BE2C (cell line): Measurements from ENCODE around the gene HDGFL2.

ENCODE experiments used
- DNase-seq: peaks from one replicate; pipeline ENCODE4 v3.0.0-alpha.2; 2020
- H3K27me3 ChIP-seq: fragments of 250-450 bp; sonication (Bioruptor Pico); 2 replicates; pipeline ENCODE4 v1.5.1; 2020; ENCODE audit warnings: mild to moderate bottlenecking
- H3K36me3 ChIP-seq: fragments of 250-450 bp; sonication (Bioruptor Pico); 2 replicates; pipeline ENCODE4 v1.5.1; 2020; ENCODE audit warnings: mild to moderate bottlenecking
- H3K4me1 ChIP-seq: fragments of 250-450 bp; sonication (Bioruptor Pico); 2 replicates; pipeline ENCODE4 v1.5.1; 2020
- H3K4me3 ChIP-seq: 2 replicates; pipeline ENCODE4 v1.5.1; 2011; ENCODE audit warnings: low read depth, low read length
- H3K9me3 ChIP-seq: fragments of 250-450 bp; sonication (Bioruptor Pico); 2 replicates; pipeline ENCODE4 v1.5.1; 2020
- TF ChIP-seq, protein P1 (sequence below): IDR thresholded peaks from 2 replicates; pipeline ENCODE4 v1.5.1; 2012; ENCODE audit warnings: mild to moderate bottlenecking, low read depth, low read length

The HDGFL2 gene

DNA sequence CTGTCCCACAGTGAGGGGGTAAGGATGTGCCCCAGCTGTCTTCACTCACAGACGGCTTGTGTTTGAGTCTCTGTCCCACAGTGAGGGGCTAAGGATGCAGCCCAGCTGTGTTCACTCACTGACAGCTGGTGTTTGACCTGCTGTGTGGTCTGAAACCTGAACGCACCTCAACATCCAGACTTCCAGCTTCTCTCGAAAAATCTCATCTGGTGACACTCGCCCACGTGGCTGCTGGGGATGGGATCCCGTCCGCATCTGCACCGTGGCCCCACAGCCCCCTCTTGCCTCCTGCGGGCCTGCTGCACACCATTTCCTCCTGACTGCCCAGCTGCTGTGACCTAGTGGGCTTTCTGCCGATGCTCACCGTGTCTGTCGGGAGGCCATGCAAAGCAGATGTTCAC lies 42.3 kb upstream of the HDGFL2 start:
- H3K4me3 ChIP-seq: no peak overlapping the region
- H3K9me3 ChIP-seq: no peaks in the 10 kb centered on the region
- no peaks in the 10 kb centered on the region for H3K27me3 ChIP-seq
- TF ChIP-seq, protein P1, sequence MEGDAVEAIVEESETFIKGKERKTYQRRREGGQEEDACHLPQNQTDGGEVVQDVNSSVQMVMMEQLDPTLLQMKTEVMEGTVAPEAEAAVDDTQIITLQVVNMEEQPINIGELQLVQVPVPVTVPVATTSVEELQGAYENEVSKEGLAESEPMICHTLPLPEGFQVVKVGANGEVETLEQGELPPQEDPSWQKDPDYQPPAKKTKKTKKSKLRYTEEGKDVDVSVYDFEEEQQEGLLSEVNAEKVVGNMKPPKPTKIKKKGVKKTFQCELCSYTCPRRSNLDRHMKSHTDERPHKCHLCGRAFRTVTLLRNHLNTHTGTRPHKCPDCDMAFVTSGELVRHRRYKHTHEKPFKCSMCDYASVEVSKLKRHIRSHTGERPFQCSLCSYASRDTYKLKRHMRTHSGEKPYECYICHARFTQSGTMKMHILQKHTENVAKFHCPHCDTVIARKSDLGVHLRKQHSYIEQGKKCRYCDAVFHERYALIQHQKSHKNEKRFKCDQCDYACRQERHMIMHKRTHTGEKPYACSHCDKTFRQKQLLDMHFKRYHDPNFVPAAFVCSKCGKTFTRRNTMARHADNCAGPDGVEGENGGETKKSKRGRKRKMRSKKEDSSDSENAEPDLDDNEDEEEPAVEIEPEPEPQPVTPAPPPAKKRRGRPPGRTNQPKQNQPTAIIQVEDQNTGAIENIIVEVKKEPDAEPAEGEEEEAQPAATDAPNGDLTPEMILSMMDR: no peak
- H3K36me3 ChIP-seq: peaks cover 82% of the 10 kb centered on the region
- no peak for DNase-seq
- no peaks in the 10 kb centered on the region for H3K4me1 ChIP-seq

DNA sequence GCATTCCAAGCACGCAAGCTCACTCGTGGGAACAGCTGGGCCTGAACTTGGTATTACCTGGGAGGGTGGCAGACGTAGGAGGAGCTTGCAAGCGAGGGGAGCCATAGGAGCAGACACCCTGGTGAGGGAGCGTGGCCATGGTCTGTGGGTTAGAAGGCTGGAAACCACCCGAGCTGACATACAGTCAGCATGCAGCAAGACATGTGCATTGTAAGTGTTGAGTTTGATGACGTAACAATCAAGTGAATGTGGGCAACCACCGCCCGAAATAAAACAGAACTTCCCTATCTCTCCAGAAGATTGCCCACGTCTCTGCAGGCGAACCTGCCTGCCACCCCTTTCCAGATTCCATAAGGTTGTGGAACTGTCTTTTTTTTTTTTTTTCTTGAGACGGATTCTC lies 41.3 kb upstream of the HDGFL2 start:
- peaks cover 79% of the 10 kb centered on the region for H3K36me3 ChIP-seq
- H3K9me3 ChIP-seq: no peaks in the 10 kb centered on the region
- no peaks in the 10 kb centered on the region for H3K4me1 ChIP-seq
- no peaks in the 10 kb centered on the region for H3K27me3 ChIP-seq
- DNase-seq: no peak
- TF ChIP-seq, protein P1: no peak
- H3K4me3 ChIP-seq: no peak overlapping the region

DNA sequence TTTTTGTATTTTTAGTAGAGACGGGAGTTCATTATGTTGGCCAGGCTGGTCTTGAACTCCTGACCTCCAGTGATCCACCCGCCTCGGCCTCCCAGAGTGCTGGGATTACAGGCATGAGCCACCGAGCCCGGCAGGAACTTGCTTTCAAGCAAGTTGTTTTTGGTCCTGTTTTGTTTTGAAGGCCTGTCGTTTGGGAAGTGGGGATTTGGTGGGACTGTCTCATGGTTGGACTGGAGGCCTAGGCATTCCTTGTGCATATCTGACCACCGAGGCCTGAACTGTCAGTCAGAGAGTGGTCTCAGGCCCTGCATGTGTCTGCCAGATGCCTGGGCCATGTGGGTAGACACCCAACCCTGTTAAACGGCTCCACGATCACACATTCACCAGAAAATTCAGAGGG lies 40.8 kb upstream of the HDGFL2 start:
- H3K4me1 ChIP-seq: no peaks in the 10 kb centered on the region
- H3K4me3 ChIP-seq: no peak overlapping the region
- TF ChIP-seq, protein P1: no peak
- H3K36me3 ChIP-seq: peaks cover 83% of the 10 kb centered on the region
- DNase-seq: no peak
- no peaks in the 10 kb centered on the region for H3K27me3 ChIP-seq
- H3K9me3 ChIP-seq: no peaks in the 10 kb centered on the region

DNA sequence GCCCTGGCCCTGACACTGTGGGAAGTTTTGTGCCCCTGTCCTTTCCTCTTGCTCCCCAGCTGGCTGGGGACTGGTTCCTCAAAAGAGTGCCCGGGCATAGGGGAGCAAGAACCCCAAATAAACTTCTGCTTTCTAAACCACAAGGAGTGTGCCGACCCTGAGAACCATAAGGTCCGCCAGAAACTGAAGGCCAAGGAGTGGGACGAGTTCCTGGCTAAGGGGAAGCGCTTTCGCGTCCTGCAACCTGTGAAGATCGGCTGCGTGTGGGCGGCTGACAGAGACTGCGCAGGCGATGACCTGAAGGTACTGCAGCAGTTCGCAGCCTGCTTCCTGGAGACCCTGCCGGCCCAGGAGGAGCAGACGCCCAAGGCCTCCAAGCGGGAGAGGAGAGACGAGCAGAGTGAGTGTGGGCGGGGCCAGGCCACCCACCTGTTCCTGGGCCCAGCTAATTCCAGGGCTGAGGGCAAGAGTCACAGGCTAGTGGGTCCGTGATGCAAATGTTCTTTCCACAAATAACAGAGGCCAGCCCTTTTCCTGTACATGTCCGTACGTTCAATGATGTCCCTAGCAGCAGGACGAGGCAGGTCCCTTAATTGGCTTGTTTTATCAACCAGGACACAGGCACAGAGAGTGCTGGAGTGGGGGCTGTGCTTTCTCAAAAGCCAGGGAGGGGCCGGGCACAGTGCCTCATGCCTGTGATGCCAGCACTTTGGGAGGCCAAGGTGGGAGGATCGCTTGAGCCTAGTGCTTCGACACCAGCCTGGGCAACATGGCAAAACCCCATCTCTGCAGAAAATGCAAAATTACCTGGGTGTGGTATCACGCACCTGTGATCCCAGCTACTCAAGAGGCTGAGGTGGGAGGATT lies 40.1 kb upstream of the HDGFL2 start:
- H3K4me1 ChIP-seq: no peaks in the 10 kb centered on the region
- DNase-seq: no peak
- H3K4me3 ChIP-seq: no peak overlapping the region
- TF ChIP-seq, protein P1: no peak
- H3K9me3 ChIP-seq: no peaks in the 10 kb centered on the region
- peaks cover 86% of the 10 kb centered on the region for H3K36me3 ChIP-seq
- no peaks in the 10 kb centered on the region for H3K27me3 ChIP-seq

GRCh38 chr19:4432918-4433506 lies 39.1 kb upstream of the HDGFL2 start:
- Histone ChIP-seq H3K4me1 (no peaks in the 10 kb centered on the region), H3K27me3 (no peaks in the 10 kb centered on the region), H3K36me3 (peaks cover 93% of the 10 kb centered on the region), H3K9me3 (no peaks in the 10 kb centered on the region), H3K4me3 (no peak overlapping the region)
- TF ChIP-seq, protein P1: no peak
- DNase-seq: no peak

DNA sequence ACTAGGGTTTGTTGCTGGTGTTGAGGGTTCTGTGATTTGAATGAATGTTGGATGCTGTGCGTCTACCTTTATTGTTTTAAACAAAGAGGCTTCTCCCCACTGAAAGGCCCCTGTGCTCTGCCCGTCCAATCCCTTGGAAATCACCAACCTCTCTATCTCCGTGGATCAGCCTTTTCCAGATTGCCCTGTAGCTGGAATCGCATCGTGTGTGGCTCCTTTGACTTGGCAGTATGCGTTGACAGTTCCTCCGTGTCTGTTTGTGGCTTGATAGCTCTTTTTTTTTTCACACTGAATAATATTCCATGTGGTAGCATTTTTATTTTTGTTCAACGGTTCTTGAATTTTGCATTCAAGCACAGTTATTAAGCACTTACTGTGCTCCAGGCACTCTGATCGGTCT lies 37.7 kb upstream of the HDGFL2 start:
- TF ChIP-seq, protein P1: no peak
- Histone ChIP-seq H3K36me3 (peaks cover 93% of the 10 kb centered on the region), H3K4me1 (no peaks in the 10 kb centered on the region), H3K4me3 (no peak overlapping the region), H3K27me3 (no peaks in the 10 kb centered on the region), H3K9me3 (no peaks in the 10 kb centered on the region)
- DNase-seq: no peak
